ENCODE results near the gene AFTPH. TPM values are rescaled to one million over a fixed set of nuclear protein-coding genes. Genes with fewer than 3 reads are reported as not detected.

Gene AFTPH
- total RNA-seq, 1 donor, result 38.7 TPM

- H4K20me1 ChIP-seq (ENCODE audit: insufficient read depth, low read length), result no peaks in the 10 kb centered on the region
- no peak overlapping the region for H2AFZ ChIP-seq (ENCODE audit: low read length)
- H3K79me2 ChIP-seq (ENCODE audit: insufficient read depth, low read length), result no peaks in the 10 kb centered on the region
- no peak overlapping the region for H3K27ac ChIP-seq (ENCODE audit: low read depth, low read length)
- peaks cover 4% of the 10 kb centered on the region for H3K27me3 ChIP-seq (ENCODE audit: insufficient read depth, low read length)
- peaks cover 22% of the 10 kb centered on the region for H3K4me1 ChIP-seq (ENCODE audit: insufficient read depth, low read length)
- H3K9me3 ChIP-seq (ENCODE audit: low read depth, low read length), result no peaks in the 10 kb centered on the region
- no peak overlapping the region for H3K4me2 ChIP-seq (ENCODE audit: insufficient read depth, low read length)
- H3K36me3 ChIP-seq (ENCODE audit: insufficient read depth, low read length), result no peaks in the 10 kb centered on the region
- H3K4me3 ChIP-seq (ENCODE audit: insufficient read depth, low read length), result no peak overlapping the region
- DNase-seq (ENCODE audit: insufficient read length, low spot score, missing footprints), result no peak
- TF ChIP-seq, protein P1, sequence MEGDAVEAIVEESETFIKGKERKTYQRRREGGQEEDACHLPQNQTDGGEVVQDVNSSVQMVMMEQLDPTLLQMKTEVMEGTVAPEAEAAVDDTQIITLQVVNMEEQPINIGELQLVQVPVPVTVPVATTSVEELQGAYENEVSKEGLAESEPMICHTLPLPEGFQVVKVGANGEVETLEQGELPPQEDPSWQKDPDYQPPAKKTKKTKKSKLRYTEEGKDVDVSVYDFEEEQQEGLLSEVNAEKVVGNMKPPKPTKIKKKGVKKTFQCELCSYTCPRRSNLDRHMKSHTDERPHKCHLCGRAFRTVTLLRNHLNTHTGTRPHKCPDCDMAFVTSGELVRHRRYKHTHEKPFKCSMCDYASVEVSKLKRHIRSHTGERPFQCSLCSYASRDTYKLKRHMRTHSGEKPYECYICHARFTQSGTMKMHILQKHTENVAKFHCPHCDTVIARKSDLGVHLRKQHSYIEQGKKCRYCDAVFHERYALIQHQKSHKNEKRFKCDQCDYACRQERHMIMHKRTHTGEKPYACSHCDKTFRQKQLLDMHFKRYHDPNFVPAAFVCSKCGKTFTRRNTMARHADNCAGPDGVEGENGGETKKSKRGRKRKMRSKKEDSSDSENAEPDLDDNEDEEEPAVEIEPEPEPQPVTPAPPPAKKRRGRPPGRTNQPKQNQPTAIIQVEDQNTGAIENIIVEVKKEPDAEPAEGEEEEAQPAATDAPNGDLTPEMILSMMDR (IDR thresholded peaks at IDR 0.05; ENCODE audit: extremely low read depth, low read depth, low read length), result no peak
Observed at GRCh38 chr2:64599469-64599868, 75.3 kb downstream of the AFTPH start.

GRCh38 chr2:64601034-64601754 lies 77.1 kb downstream of the AFTPH start:
- Histone ChIP-seq H3K27me3 (ENCODE audit: insufficient read depth, low read length) (peaks cover 4% of the 10 kb centered on the region), H3K36me3 (ENCODE audit: insufficient read depth, low read length) (no peaks in the 10 kb centered on the region), H4K20me1 (ENCODE audit: insufficient read depth, low read length) (no peaks in the 10 kb centered on the region), H2AFZ (ENCODE audit: low read length) (no peak overlapping the region), H3K9me3 (ENCODE audit: low read depth, low read length) (no peaks in the 10 kb centered on the region), H3K4me1 (ENCODE audit: insufficient read depth, low read length) (peaks cover 22% of the 10 kb centered on the region), H3K79me2 (ENCODE audit: insufficient read depth, low read length) (no peaks in the 10 kb centered on the region), H3K27ac (ENCODE audit: low read depth, low read length) (no peak overlapping the region), H3K4me3 (ENCODE audit: insufficient read depth, low read length) (no peak overlapping the region), H3K4me2 (ENCODE audit: insufficient read depth, low read length) (no peak overlapping the region)
- TF ChIP-seq, protein P1 (IDR thresholded peaks at IDR 0.05; ENCODE audit: extremely low read depth, low read depth, low read length), result no peak
- DNase-seq (ENCODE audit: insufficient read length, low spot score, missing footprints), result no peak

GRCh38 chr2:64601785-64602391 lies 77.8 kb downstream of the AFTPH start:
- H4K20me1 ChIP-seq (ENCODE audit: insufficient read depth, low read length), result no peaks in the 10 kb centered on the region
- H3K27me3 ChIP-seq (ENCODE audit: insufficient read depth, low read length), result peaks cover 4% of the 10 kb centered on the region
- DNase-seq (ENCODE audit: insufficient read length, low spot score, missing footprints), result no peak
- no peaks in the 10 kb centered on the region for H3K36me3 ChIP-seq (ENCODE audit: insufficient read depth, low read length)
- H3K4me1 ChIP-seq (ENCODE audit: insufficient read depth, low read length), result peaks cover 22% of the 10 kb centered on the region
- H3K4me2 ChIP-seq (ENCODE audit: insufficient read depth, low read length), result no peak overlapping the region
- no peak overlapping the region for H2AFZ ChIP-seq (ENCODE audit: low read length)
- no peaks in the 10 kb centered on the region for H3K9me3 ChIP-seq (ENCODE audit: low read depth, low read length)
- TF ChIP-seq, protein P1 (IDR thresholded peaks at IDR 0.05; ENCODE audit: extremely low read depth, low read depth, low read length), result no peak
- H3K4me3 ChIP-seq (ENCODE audit: insufficient read depth, low read length), result no peak overlapping the region
- no peak overlapping the region for H3K27ac ChIP-seq (ENCODE audit: low read depth, low read length)
- no peaks in the 10 kb centered on the region for H3K79me2 ChIP-seq (ENCODE audit: insufficient read depth, low read length)

DNA sequence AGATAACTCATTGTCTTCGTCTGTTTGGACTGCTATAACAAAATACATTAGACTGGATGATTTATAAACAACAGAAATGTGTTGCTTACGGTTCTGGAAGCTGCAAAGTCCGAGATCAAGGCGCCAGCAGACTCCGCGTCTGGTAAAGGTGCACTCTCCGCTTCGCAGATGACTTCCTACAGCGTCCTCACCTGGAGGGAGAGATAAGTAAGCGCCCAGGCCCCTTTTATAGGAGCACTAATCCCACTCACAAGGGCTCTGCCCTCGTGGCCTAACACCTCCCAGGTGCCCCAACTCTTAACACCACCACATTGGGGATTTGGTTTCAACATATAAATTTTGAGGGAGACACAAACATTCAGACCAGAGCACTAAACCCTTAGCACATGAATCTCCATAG lies 78.3 kb downstream of the AFTPH start:
- Histone ChIP-seq H3K79me2 (ENCODE audit: insufficient read depth, low read length) (no peaks in the 10 kb centered on the region), H3K4me2 (ENCODE audit: insufficient read depth, low read length) (no peak overlapping the region), H3K9me3 (ENCODE audit: low read depth, low read length) (no peaks in the 10 kb centered on the region), H3K4me1 (ENCODE audit: insufficient read depth, low read length) (peaks cover 25% of the 10 kb centered on the region), H3K27me3 (ENCODE audit: insufficient read depth, low read length) (peaks cover 4% of the 10 kb centered on the region), H3K4me3 (ENCODE audit: insufficient read depth, low read length) (no peak overlapping the region), H4K20me1 (ENCODE audit: insufficient read depth, low read length) (no peaks in the 10 kb centered on the region), H3K27ac (ENCODE audit: low read depth, low read length) (no peak overlapping the region), H3K36me3 (ENCODE audit: insufficient read depth, low read length) (no peaks in the 10 kb centered on the region), H2AFZ (ENCODE audit: low read length) (no peak overlapping the region)
- TF ChIP-seq, protein P1 (IDR thresholded peaks at IDR 0.05; ENCODE audit: extremely low read depth, low read depth, low read length), result no peak
- DNase-seq (ENCODE audit: insufficient read length, low spot score, missing footprints), result no peak
